Stomach smooth muscle (tissue), 2 donors: Measurements from ENCODE around the gene WNT9A.

Source experiments
- H3K27ac ChIP-seq: one replicate; pipeline ENCODE4 v1.7.0; 2013; ENCODE audit warnings: mild to moderate bottlenecking, low read length, inconsistent platforms
- H3K27me3 ChIP-seq, 2 donors: one replicate each; pipeline ENCODE4 v1.7.0; 2013; ENCODE audit warnings: low read length in 2 of 2; ENCODE audit not compliant: insufficient read depth in 2 of 2, control insufficient read depth in 1 of 2
- H3K36me3 ChIP-seq, 2 donors: one replicate each; pipeline ENCODE4 v1.7.0; 2013; ENCODE audit warnings: low read length in 2 of 2; ENCODE audit not compliant: control insufficient read depth in 2 of 2, insufficient read depth in 2 of 2
- H3K4me1 ChIP-seq: one replicate; pipeline ENCODE4 v1.7.0; 2013; ENCODE audit warnings: low read length; ENCODE audit not compliant: control insufficient read depth, insufficient read depth
- H3K4me3 ChIP-seq, 2 donors: one replicate each; pipeline ENCODE4 v1.7.0; 2013; ENCODE audit warnings: low read length in 2 of 2
- H3K9ac ChIP-seq, 2 donors: one replicate each; pipeline ENCODE4 v1.7.0; 2013; ENCODE audit warnings: low read length in 2 of 2, mild to moderate bottlenecking in 1 of 2
- H3K9me3 ChIP-seq, 2 donors: one replicate each; pipeline ENCODE4 v1.7.0; 2013; ENCODE audit warnings: low read length in 2 of 2; ENCODE audit not compliant: control insufficient read depth in 2 of 2
- donor health status: healthy.
- donor health status: Pancreatic carcinoma.

Gene WNT9A

GRCh38 chr1:227938911-227939790 lies 8.6 kb downstream of the WNT9A start:
- H3K27me3 ChIP-seq = no peaks in the 10 kb centered on the region
- H3K4me3 ChIP-seq = peak overlapping the region in 1 of 2 donors; percentile 47
- no peaks in the 10 kb centered on the region for H3K9me3 ChIP-seq
- peak overlapping the region in 1 of 2 donors; percentile 52 for H3K9ac ChIP-seq
- H3K27ac ChIP-seq = peak overlapping the region; percentile 37
- peaks cover 2 to 4% of the 10 kb centered on the region in 2 donors for H3K36me3 ChIP-seq
- peaks cover 79% of the 10 kb centered on the region for H3K4me1 ChIP-seq

GRCh38 chr1:227938276-227938675 lies 9.5 kb downstream of the WNT9A start:
- no peak overlapping the region for H3K9ac ChIP-seq
- peaks cover 74% of the 10 kb centered on the region for H3K4me1 ChIP-seq
- no peaks in the 10 kb centered on the region for H3K27me3 ChIP-seq
- peaks cover 2 to 4% of the 10 kb centered on the region in 2 donors for H3K36me3 ChIP-seq
- H3K27ac ChIP-seq = no peak overlapping the region
- no peak overlapping the region for H3K4me3 ChIP-seq
- no peaks in the 10 kb centered on the region for H3K9me3 ChIP-seq

- Histone ChIP-seq H3K4me1 (peaks cover 69% of the 10 kb centered on the region), H3K27ac (no peak overlapping the region), H3K4me3 (no peak overlapping the region), H3K27me3 (no peaks in the 10 kb centered on the region), H3K9ac (no peak overlapping the region), H3K36me3 (peaks cover 2 to 4% of the 10 kb centered on the region in 2 donors), H3K9me3 (no peaks in the 10 kb centered on the region)
Observed at GRCh38 chr1:227937838-227938145, 9.9 kb downstream of the WNT9A start.

- H3K4me3 ChIP-seq = no peak overlapping the region
- H3K9me3 ChIP-seq = no peaks in the 10 kb centered on the region
- peaks cover 2 to 4% of the 10 kb centered on the region in 2 donors for H3K36me3 ChIP-seq
- no peak overlapping the region for H3K27ac ChIP-seq
- H3K4me1 ChIP-seq = peaks cover 64% of the 10 kb centered on the region
- H3K27me3 ChIP-seq = no peaks in the 10 kb centered on the region
- H3K9ac ChIP-seq = no peak overlapping the region
Observed at GRCh38 chr1:227937031-227937837, 10.5 kb downstream of the WNT9A start.

- Histone ChIP-seq H3K4me3 (no peak overlapping the region), H3K9me3 (no peaks in the 10 kb centered on the region), H3K27ac (no peak overlapping the region), H3K27me3 (no peaks in the 10 kb centered on the region), H3K4me1 (peaks cover 50% of the 10 kb centered on the region), H3K36me3 (peaks cover 2 to 4% of the 10 kb centered on the region in 2 donors), H3K9ac (no peak overlapping the region)
Observed at GRCh38 chr1:227935826-227936225, 11.9 kb downstream of the WNT9A start.

- peaks cover 38% of the 10 kb centered on the region for H3K4me1 ChIP-seq
- H3K4me3 ChIP-seq = peak overlapping the region in 1 of 2 donors; percentile 8
- no peaks in the 10 kb centered on the region for H3K27me3 ChIP-seq
- peak overlapping the region; percentile 77 for H3K27ac ChIP-seq
- H3K9me3 ChIP-seq = no peaks in the 10 kb centered on the region
- peaks cover 2 to 8% of the 10 kb centered on the region in 2 donors for H3K36me3 ChIP-seq
- H3K9ac ChIP-seq = peak overlapping the region; percentile 16 to 21
Observed at GRCh38 chr1:227934476-227935313, 13.0 kb downstream of the WNT9A start.

- peaks cover 29% of the 10 kb centered on the region for H3K4me1 ChIP-seq
- H3K9me3 ChIP-seq = no peaks in the 10 kb centered on the region
- no peak overlapping the region for H3K27ac ChIP-seq
- H3K9ac ChIP-seq = no peak overlapping the region
- no peaks in the 10 kb centered on the region for H3K27me3 ChIP-seq
- no peak overlapping the region for H3K4me3 ChIP-seq
- H3K36me3 ChIP-seq = peaks cover 0 to 4% of the 10 kb centered on the region in 2 donors
Observed at GRCh38 chr1:227929751-227930472, 17.8 kb downstream of the WNT9A start.

- H3K27me3 ChIP-seq = no peaks in the 10 kb centered on the region
- H3K9ac ChIP-seq = no peak overlapping the region
- H3K36me3 ChIP-seq = peaks cover 0 to 4% of the 10 kb centered on the region in 2 donors
- H3K4me3 ChIP-seq = no peak overlapping the region
- no peaks in the 10 kb centered on the region for H3K9me3 ChIP-seq
- peaks cover 25% of the 10 kb centered on the region for H3K4me1 ChIP-seq
- H3K27ac ChIP-seq = no peak overlapping the region
Observed at GRCh38 chr1:227928811-227929375, 18.8 kb downstream of the WNT9A start.

GRCh38 chr1:227927971-227928741 lies 19.6 kb downstream of the WNT9A start:
- Histone ChIP-seq H3K4me1 (peaks cover 23% of the 10 kb centered on the region), H3K27me3 (no peaks in the 10 kb centered on the region), H3K36me3 (peaks cover 2 to 4% of the 10 kb centered on the region in 2 donors), H3K9ac (no peak overlapping the region), H3K4me3 (no peak overlapping the region), H3K9me3 (no peaks in the 10 kb centered on the region), H3K27ac (no peak overlapping the region)
